ENCODE measurements around the gene LRRFIP2.
"Not testable (repeated sequence)": the region's sequence is repeated elsewhere in the genome, so short reads cannot be mapped to it uniquely, and the experiment has no call there.

The LRRFIP2 gene

GRCh38 chr3:37064747-37065146, 109.6 kb downstream of the LRRFIP2 start:
- no peak for DNase-seq (ENCODE audit: low spot score)

- no peak for DNase-seq (ENCODE audit: low spot score)
Observed at GRCh38 chr3:37058117-37058516, 116.3 kb downstream of the LRRFIP2 start.

GRCh38 chr3:37056826-37057225, 117.6 kb downstream of the LRRFIP2 start:
- DNase-seq (ENCODE audit: low spot score), result no peak

GRCh38 chr3:37055077-37055476, 119.3 kb downstream of the LRRFIP2 start:
- DNase-seq (ENCODE audit: low spot score), result not testable (repeated sequence)

- no peak for DNase-seq (ENCODE audit: low spot score)
Observed at GRCh38 chr3:37054370-37054769, 120.0 kb downstream of the LRRFIP2 start.

- no peak for DNase-seq (ENCODE audit: low spot score)
Observed at GRCh38 chr3:37053753-37054152, 120.6 kb downstream of the LRRFIP2 start.

- no peak for DNase-seq (ENCODE audit: low spot score)
Observed at GRCh38 chr3:37053337-37053736, 121.0 kb downstream of the LRRFIP2 start.

GRCh38 chr3:37052860-37053259, 121.5 kb downstream of the LRRFIP2 start:
- DNase-seq (ENCODE audit: low spot score), result no peak

GRCh38 chr3:37050282-37050681, 124.1 kb downstream of the LRRFIP2 start:
- DNase-seq (ENCODE audit: low spot score), result no peak

GRCh38 chr3:37042712-37043111, 131.7 kb downstream of the LRRFIP2 start:
- not testable (repeated sequence) for DNase-seq (ENCODE audit: low spot score)

- no peak for DNase-seq (ENCODE audit: low spot score)
Observed at GRCh38 chr3:37041546-37042195, 132.7 kb downstream of the LRRFIP2 start.

GRCh38 chr3:37040231-37040630, 134.2 kb downstream of the LRRFIP2 start:
- no peak for DNase-seq (ENCODE audit: low spot score)

- no peak for DNase-seq (ENCODE audit: low spot score)
Observed at GRCh38 chr3:37039161-37039846, 135.1 kb downstream of the LRRFIP2 start.

GRCh38 chr3:37037352-37037751, 137.0 kb downstream of the LRRFIP2 start:
- no peak for DNase-seq (ENCODE audit: low spot score)

- no peak for DNase-seq (ENCODE audit: low spot score)
Observed at GRCh38 chr3:37032961-37033360, 141.4 kb downstream of the LRRFIP2 start.

GRCh38 chr3:37031096-37031682, 143.2 kb downstream of the LRRFIP2 start:
- DNase-seq (ENCODE audit: low spot score), result no peak

GRCh38 chr3:37030588-37030987, 143.8 kb downstream of the LRRFIP2 start:
- no peak for DNase-seq (ENCODE audit: low spot score)

GRCh38 chr3:37029516-37030163, 144.7 kb downstream of the LRRFIP2 start:
- no peak for DNase-seq (ENCODE audit: low spot score)

- no peak for DNase-seq (ENCODE audit: low spot score)
Observed at GRCh38 chr3:37029111-37029510, 145.3 kb downstream of the LRRFIP2 start.

GRCh38 chr3:37028329-37028728, 146.1 kb downstream of the LRRFIP2 start:
- no peak for DNase-seq (ENCODE audit: low spot score)

GRCh38 chr3:37026851-37027250, 147.5 kb downstream of the LRRFIP2 start:
- DNase-seq (ENCODE audit: low spot score), result no peak

GRCh38 chr3:37025561-37026335, 148.6 kb downstream of the LRRFIP2 start:
- no peak for DNase-seq (ENCODE audit: low spot score)
